HG03342 (cell line): ENCODE results near the gene PTPRK.

ENCODE experiments used
- ATAC-seq: cut with Tn5 transposase; IDR thresholded peaks from one replicate; pipeline ENCODE4 v1.9.1; 2021; ENCODE audit warnings: mild to moderate bottlenecking, moderate library complexity; ENCODE audit not compliant: unreplicated experiment

Gene PTPRK

GRCh38 chr6:128516514-128516898 is 3.9 kb downstream of the PTPRK start:
- no peak for ATAC-seq

GRCh38 chr6:128515550-128516513 is 4.6 kb downstream of the PTPRK start:
- no peak for ATAC-seq

- ATAC-seq: no peak
Measured at GRCh38 chr6:128513878-128514277, 6.5 kb downstream of the PTPRK start.

- no peak for ATAC-seq
Measured at GRCh38 chr6:128512296-128512695, 8.1 kb downstream of the PTPRK start.

GRCh38 chr6:128511506-128511905 is 8.9 kb downstream of the PTPRK start:
- ATAC-seq: peak; percentile 56

- ATAC-seq: no peak
Measured at GRCh38 chr6:128509709-128510108, 10.7 kb downstream of the PTPRK start.

GRCh38 chr6:128508588-128509296 is 11.7 kb downstream of the PTPRK start:
- ATAC-seq: no peak

GRCh38 chr6:128507337-128508310 is 12.8 kb downstream of the PTPRK start:
- no peak for ATAC-seq

GRCh38 chr6:128505603-128506002 is 14.8 kb downstream of the PTPRK start:
- ATAC-seq: no peak

- no peak for ATAC-seq
Measured at GRCh38 chr6:128504003-128504654, 16.3 kb downstream of the PTPRK start.

GRCh38 chr6:128500749-128501600 is 19.4 kb downstream of the PTPRK start:
- no peak for ATAC-seq

- no peak for ATAC-seq
Measured at GRCh38 chr6:128500014-128500413, 20.4 kb downstream of the PTPRK start.

- no peak for ATAC-seq
Measured at GRCh38 chr6:128499079-128499731, 21.2 kb downstream of the PTPRK start.

GRCh38 chr6:128498234-128498633 is 22.2 kb downstream of the PTPRK start:
- no peak for ATAC-seq

GRCh38 chr6:128495536-128496333 is 24.7 kb downstream of the PTPRK start:
- ATAC-seq: no peak

- no peak for ATAC-seq
Measured at GRCh38 chr6:128494440-128494839, 26.0 kb downstream of the PTPRK start.

GRCh38 chr6:128493877-128494276 is 26.5 kb downstream of the PTPRK start:
- ATAC-seq: peak; percentile 53

- ATAC-seq: no peak
Measured at GRCh38 chr6:128492386-128492785, 28.0 kb downstream of the PTPRK start.
